SK-N-SH (cell line): ENCODE data around the gene HYAL2.

Experiments
- EZH2phosphoT487 ChIP-seq: fragments of 200-600 bp; sonication (generic); IDR thresholded peaks from 2 replicates; pipeline ENCODE4 v1.6.1; 2017; ENCODE audit warnings: low read depth, mixed run types, mild to moderate bottlenecking, antibody characterized with exemption, moderate library complexity, borderline replicate concordance
- GABPA ChIP-seq: IDR thresholded peaks from 2 replicates; pipeline ENCODE4 v1.4.0; 2012; ENCODE audit warnings: low read depth, mild to moderate bottlenecking
- GATA2 ChIP-seq: sonication (generic); formaldehyde crosslinking; IDR thresholded peaks from 2 replicates; pipeline ENCODE4 v1.5.0; 2020; ENCODE audit warnings: mild to moderate bottlenecking, missing genetic modification reagents
- JUND ChIP-seq: IDR thresholded peaks from 2 replicates; pipeline ENCODE4 v1.4.0; 2012
- MAX ChIP-seq: IDR thresholded peaks from 2 replicates; pipeline ENCODE4 v1.4.0; 2012; ENCODE audit warnings: low read depth
- RCOR1 ChIP-seq: fragments of 150-350 bp; IDR thresholded peaks from 2 replicates; pipeline ENCODE4 v1.6.1; 2017; ENCODE audit warnings: antibody characterized with exemption, low read length
- RFX5 ChIP-seq: IDR thresholded peaks from 2 replicates; pipeline ENCODE4 v1.6.1; 2012; ENCODE audit warnings: mild to moderate bottlenecking, improper control_type of control experiment, low read length
- SMC3 ChIP-seq: IDR thresholded peaks from 2 replicates; pipeline ENCODE4 v1.6.1; 2012; ENCODE audit warnings: low read depth, low read length, improper control_type of control experiment
- TAF1 ChIP-seq: IDR thresholded peaks from 2 replicates; pipeline ENCODE4 v1.6.1; 2012; ENCODE audit warnings: low read depth, mild to moderate bottlenecking, low read length, moderate library complexity, borderline replicate concordance
- TCF12 ChIP-seq: IDR thresholded peaks from 2 replicates; pipeline ENCODE4 v1.4.0; 2012
- TEAD4 ChIP-seq: IDR thresholded peaks from 2 replicates; pipeline ENCODE4 v1.4.0; 2012; ENCODE audit warnings: mild to moderate bottlenecking, borderline replicate concordance; ENCODE audit not compliant: insufficient read depth
- TF ChIP-seq, protein P1 (sequence below): fragments of 200-600 bp; sonication (generic); IDR thresholded peaks from 2 replicates; pipeline ENCODE4 v1.6.1; 2017; ENCODE audit warnings: antibody characterized with exemption, mild to moderate bottlenecking, moderate library complexity
- TF ChIP-seq, protein P2 (sequence below): IDR thresholded peaks from 2 replicates; pipeline ENCODE4; 2012

DNA sequence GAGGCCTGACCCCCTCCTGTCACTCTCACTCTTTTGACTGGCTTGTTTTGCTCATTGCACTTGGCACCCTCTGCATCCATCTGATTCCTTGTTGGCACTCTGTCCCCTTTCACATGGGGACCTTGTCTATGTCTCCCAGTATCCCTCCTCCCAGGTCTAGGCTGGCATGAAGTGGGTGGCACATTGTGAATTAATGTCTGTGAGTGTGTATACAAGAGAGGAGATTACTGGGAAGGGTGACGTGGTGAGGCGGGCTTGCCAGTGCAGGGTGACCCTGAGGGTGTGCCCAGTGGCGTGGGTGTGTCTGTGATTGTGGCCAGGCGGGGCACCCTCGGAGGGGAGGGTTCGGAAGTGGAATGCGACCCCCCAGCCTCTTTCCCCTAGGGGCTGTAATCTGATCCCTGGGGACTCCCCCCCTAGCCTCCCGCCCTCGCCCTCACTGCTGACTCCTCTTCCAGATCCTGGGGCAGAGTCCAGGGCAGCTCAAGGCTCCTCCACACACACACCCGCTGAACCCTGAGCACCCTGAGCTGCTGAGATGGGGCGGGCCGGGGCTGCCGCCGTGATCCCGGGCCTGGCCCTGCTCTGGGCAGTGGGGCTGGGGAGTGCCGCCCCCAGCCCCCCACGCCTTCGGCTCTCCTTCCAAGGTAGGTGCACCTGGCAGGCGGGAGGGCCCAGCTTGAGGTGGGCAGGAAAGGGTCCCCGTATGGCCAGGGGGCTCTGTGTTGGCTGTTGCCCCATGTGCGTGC lies 53.7 kb downstream of the HYAL2 start, which contains the start of gene SEMA3B:
- TF ChIP-seq, protein P1, sequence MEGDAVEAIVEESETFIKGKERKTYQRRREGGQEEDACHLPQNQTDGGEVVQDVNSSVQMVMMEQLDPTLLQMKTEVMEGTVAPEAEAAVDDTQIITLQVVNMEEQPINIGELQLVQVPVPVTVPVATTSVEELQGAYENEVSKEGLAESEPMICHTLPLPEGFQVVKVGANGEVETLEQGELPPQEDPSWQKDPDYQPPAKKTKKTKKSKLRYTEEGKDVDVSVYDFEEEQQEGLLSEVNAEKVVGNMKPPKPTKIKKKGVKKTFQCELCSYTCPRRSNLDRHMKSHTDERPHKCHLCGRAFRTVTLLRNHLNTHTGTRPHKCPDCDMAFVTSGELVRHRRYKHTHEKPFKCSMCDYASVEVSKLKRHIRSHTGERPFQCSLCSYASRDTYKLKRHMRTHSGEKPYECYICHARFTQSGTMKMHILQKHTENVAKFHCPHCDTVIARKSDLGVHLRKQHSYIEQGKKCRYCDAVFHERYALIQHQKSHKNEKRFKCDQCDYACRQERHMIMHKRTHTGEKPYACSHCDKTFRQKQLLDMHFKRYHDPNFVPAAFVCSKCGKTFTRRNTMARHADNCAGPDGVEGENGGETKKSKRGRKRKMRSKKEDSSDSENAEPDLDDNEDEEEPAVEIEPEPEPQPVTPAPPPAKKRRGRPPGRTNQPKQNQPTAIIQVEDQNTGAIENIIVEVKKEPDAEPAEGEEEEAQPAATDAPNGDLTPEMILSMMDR: no peak
- TF ChIP-seq, protein P2, sequence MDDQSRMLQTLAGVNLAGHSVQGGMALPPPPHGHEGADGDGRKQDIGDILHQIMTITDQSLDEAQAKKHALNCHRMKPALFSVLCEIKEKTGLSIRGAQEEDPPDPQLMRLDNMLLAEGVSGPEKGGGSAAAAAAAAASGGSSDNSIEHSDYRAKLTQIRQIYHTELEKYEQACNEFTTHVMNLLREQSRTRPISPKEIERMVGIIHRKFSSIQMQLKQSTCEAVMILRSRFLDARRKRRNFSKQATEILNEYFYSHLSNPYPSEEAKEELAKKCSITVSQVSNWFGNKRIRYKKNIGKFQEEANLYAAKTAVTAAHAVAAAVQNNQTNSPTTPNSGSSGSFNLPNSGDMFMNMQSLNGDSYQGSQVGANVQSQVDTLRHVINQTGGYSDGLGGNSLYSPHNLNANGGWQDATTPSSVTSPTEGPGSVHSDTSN: no peak
- TF ChIP-seq RCOR1 (no peak), GATA2 (CRISPR knock-in tag) (no peak), EZH2phosphoT487 (no peak), TCF12 (no peak), GABPA (no peak), TAF1 (no peak), MAX (no peak), TEAD4 (no peak), RFX5 (no peak), SMC3 (no peak), JUND (no peak)
